Frontal cortex (tissue), 4 donors: ENCODE results near the gene PARD6G. TPM values are rescaled to one million over a fixed set of nuclear protein-coding genes. Genes with fewer than 3 reads are reported as not detected.
"Not testable (repeated sequence)": the region's sequence is repeated elsewhere in the genome, so short reads cannot be mapped to it uniquely, and the experiment has no call there.

Source experiments
- DNase-seq, 2 donors: peaks; one replicate each; pipeline ENCODE4 v3.0.0; 2012; ENCODE audit warnings: low spot score in 2 of 2
- FAIRE-seq: peaks from 2 replicates; lab custom pipeline; 2012; peaks lifted over from hg19 to GRCh38; lab: Jason Lieb, UNC
- total RNA-seq: library from RNA; depleted of rRNA; stranded (reverse); fragments of >200 nt; gene quantifications from one replicate; pipeline ENCODE4 v1.2.3, GENCODE V29; 2014
- donor health status: control.
- donor health status: control.
- donor health status: control.

The PARD6G gene, protein sequence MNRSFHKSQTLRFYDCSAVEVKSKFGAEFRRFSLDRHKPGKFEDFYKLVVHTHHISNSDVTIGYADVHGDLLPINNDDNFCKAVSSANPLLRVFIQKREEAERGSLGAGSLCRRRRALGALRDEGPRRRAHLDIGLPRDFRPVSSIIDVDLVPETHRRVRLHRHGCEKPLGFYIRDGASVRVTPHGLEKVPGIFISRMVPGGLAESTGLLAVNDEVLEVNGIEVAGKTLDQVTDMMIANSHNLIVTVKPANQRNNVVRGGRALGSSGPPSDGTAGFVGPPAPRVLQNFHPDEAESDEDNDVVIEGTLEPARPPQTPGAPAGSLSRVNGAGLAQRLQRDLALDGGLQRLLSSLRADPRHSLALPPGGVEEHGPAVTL
- 9.4 TPM for total RNA-seq

DNA sequence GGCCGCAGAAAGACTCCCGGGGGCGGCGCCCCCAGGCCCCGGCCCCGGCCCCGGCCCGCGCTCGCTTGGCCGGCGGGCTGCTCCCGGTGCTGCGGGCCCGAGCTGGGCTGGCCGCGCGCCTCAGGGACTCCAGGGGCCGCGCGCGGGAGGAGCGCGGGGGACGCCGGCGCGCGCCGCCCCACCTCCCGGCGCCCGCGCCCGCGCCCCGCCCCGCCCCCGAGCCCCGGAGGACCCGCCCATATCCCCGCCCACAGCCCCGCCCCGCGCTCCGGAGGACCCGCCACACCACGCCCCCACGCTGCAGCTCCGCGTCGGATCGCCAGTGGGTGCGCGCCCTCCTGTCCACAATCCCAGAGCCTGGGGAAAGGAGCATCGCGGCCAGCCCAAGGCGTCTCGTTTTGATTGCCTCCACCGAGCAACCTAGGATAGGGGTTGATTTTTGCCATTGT lies at the start of gene PARD6G:
PARD6G (minus strand) TSS at position 122 of the 449 bp plus-strand sequence. CDS start 166 bp downstream, outside the sequence.
- DNase-seq = peak; percentile 94 to 96
- no peak for FAIRE-seq

DNA sequence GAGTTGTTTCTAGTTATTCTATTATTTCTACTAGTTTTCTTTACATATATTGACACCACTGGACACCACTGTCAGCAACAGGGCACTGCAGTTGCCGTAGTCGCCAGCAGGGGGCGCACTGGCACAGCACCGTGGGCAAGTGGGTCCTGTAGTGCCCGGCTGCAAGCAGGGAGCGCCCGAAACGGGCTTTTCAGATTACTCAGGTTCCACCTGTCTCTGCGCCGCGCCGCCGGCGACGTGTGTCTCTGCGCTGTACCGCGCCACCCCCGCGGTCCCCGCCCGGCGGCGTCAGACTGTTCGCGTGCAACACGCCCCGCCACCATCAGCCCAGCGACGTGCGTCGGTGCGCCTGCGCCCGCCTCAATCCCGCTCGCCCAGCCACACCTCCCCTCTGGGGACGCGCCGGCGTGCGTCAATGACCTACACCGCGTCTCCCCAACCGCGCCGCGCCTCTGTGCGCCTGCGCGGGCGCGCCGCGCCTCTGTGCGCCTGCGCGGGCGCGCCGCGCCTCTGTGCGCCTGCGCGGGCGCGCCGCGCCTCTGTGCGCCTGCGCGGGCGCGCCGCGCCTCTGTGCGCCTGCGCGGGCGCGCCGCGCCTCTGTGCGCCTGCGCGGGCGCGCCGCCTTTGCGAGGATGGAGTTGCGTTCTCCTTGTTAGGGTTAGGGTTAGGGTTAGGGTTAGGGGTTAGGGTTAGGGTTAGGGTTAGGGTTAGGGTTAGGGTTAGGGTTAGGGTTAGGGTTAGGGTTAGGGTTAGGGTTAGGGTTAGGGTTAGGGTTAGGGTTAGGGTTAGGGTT lies 15.1 kb upstream of the PARD6G start:
- DNase-seq, FAIRE-seq: not testable (repeated sequence)

DNA sequence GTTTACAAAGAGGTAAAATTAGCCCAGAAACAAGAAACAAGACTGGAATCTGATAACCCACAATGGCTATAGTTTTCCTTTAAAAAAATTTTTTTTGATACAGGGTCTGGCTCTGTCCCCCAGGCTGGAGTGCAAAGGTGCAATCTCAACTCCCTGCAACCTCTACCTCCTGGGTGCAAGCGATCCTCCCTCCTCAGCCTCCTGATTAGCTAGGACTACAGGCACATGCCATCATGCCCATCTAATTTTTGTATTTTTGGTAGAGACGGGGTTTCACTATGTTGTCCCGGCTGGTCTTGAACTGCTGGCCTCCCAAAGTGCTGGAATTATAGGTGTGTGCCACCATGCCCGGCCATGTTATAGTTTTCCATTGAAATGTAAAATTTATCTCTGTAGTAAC lies 12.3 kb upstream of the PARD6G start:
- no peak for DNase-seq
- FAIRE-seq = no peak

DNA sequence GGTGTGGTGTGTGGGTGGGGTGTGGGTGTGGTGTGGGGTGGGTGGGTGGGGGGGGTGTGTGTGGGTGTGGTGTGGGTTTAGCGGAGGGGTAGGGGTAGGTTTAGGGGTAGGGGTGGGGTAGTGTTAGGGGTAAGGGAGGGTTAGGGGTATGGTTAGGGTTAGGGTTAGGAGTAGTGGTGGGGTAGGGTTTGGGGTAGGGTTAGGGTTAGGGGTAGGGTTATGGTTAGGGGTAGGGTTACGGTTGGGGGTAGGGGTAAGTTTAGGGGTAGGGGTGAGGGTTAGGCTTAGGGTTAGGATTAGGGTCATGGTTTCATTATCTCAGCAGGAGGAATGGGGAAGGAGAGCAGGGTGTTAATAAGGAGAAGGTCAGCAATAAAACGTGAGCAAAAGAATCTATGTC lies 11.3 kb upstream of the PARD6G start:
- no peak for DNase-seq
- FAIRE-seq = no peak

DNA sequence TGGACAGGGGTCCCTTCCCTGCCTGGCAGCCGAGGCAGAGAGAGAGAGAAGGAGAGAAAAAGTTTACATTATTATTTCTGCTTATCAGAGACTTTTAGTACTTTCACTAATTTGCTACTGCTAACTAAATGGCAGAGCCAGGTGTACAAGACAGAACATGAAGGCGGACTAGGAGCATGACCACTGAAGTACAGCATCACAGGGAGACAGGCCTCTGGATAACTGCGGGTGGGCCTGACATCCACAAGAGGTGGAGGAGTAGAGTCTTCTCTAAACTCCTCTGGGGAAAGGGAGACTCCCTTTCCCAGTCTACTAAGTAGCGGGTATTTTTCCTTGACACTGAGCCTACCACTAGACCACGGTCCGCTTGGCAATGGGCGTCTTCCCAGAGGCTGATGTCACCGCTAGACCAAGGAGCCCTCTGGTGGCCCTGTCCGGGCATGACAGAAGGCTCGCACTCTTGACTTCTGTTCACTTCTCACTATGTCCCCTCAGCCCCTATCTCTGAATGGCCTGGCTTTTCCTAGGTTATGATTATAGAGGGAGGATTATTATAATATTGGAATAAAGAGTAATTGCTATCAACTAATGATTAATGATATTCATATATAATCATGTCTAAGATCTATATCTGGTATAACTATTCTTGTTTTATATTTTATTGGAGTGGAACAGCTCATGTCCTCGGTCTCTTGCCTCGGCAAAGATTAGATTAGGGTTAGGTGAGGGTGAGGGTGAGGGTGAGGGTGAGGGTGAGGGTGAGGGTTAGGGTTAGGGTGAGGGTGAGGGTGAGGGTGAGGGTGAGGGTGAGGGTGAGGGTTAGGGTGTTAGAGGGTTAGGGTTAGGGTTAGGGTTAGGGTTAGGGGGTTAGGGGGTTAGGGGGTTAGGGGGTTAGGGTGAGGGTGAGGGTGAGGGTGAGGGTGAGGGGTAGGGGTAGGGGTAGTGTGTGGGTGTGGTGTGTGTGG lies 10.5 kb upstream of the PARD6G start:
- peak in 1 of 2 donors; percentile 45 for DNase-seq
- FAIRE-seq = not testable (repeated sequence)

DNA sequence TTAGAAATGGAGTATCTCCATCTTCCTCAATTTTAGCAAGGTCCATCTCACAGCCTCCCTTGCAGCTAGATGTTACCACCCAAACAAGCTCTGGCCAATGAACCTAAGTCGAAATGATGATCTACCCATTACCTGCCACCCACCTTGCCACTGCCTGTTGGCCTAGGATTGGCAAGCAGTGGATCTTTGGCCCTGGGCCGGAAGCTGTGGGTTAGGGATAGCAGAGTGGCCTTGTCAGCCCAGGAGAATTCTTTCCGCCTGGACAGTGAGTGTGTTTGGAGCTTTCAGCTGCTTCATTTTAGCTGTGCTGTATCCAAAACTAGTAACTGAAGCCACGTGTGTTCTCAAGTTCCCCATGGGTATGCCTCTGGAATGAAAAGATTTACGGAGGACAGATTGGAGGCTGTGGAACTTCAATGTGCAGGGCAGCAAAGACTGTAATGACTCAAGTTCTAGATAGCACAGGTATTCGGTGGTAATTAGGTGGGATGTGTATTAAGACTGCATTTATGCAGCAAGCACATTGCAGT lies 7.7 kb upstream of the PARD6G start:
- DNase-seq = no peak
- no peak for FAIRE-seq

DNA sequence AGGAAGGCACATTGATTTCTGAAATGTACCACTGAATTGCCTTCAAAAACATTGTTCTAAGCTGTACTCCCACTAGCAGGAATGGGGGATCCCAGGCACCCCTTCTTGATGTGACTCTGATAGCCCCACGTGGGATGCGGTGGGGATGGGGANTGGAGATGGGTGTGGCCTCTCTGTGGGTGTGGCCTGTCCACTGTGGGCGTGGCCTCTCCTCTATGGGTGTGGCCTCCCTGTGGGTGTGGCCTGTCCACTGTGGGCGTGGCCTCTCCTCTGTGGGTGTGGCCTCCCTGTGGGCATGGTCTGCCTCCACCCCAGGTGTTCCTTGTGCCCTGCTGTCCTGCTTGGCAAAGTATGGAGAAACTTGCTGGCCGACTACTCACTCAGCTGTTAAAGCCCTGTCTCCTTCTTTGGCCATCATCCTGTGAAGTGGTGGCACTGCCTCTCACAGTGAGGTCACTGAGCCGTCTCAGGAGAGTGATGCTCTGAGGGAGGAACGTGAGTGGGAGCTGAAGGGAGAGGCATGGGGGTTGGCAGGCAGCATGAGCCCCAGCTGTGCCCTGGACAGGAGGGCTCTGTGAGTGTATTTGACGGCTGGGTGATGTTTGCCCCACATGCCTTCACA lies 6.7 kb upstream of the PARD6G start:
- no peak for FAIRE-seq
- DNase-seq = no peak

DNA sequence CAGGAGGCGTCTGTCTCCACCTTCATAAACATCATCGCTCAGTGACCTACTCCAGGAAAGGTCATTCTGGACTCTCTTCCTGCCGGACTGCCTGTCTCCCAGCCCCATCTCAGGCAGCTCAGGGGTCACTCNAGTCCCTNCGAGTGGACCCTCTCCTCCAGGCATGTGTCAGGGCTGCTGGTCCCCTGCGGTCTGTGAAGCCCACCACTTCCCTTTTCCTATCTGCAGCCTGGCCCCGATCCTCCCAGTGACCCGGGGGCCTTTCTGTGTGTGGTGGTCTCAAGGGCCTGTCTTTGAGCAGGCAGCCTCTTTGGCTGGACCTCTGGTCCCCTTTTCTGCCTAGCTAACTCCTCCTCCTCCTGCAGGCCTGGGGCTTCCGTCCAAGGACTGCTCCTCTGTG lies 5.9 kb upstream of the PARD6G start:
- FAIRE-seq = no peak

DNA sequence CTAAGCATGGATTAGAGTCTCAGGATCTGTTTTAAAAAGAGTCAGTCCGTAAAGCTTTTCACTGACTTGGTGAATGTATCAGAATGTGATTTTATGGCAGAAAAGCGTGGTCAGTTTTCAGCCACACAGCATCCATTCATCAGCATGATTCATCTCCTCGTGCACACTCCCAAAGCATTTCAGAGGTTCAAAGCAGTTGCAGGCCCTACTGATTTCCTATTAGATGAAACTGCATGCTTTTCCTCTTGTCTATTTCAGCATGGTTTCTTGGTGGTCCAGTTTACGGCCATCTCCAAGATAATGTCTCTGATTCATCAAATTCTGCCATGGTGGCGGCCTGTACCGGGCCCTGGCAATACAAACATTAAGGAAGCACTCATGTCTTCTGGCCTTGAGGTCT lies 4.8 kb upstream of the PARD6G start:
- FAIRE-seq = no peak
- no peak for DNase-seq

More for the DNA sequence above, 5.9 kb upstream of the PARD6G start:
- no peak for DNase-seq

DNA sequence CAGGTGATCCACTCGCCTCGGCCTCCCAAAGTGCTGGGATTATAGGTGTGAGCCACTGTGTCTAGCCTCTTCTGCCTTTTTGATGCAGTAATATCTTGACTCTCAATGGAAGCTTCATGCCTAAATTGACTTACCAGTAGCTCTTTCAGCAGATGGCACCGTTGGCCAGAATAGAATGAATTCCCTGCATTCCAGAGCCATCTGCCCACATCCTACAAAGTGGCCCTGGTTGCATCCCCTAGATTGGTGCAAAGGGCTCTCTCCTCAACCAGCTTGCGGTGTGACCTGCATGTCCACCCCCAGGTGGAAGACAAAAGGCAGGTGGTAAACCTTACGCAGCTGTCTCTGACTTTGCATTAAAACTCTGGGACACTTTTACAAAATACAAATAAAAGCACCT lies 4.4 kb upstream of the PARD6G start:
- FAIRE-seq (no peak), DNase-seq (no peak)

DNA sequence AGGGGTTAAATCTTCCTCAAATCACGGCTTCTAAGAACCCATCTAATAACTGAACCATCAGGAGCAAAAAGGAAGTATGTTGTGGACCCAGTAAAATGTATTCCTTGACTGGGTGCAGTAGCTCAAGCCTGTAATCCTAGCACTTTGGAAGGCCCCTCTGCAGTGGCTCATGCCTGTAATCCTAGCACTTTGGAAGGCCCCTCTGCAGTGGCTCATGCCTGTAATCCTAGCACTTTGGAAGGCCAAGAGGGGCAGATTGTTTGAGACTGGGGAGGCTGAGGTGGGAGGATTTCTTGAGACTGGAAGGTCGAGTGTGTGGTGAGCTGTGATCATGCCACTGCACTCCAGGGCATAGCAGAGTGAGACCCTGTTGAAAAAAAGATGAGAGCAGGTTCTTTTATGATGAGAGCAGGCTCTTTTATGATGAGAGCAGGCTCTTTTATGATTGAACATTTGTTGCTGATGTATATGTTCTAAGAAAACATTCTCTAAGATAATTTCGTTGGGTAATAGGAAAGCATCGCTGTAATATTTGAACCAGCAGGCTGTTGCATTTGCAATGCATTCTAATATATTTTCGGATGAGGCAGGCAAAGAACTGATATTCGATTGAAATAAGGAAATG lies 3.5 kb upstream of the PARD6G start:
- DNase-seq (no peak), FAIRE-seq (no peak)

DNA sequence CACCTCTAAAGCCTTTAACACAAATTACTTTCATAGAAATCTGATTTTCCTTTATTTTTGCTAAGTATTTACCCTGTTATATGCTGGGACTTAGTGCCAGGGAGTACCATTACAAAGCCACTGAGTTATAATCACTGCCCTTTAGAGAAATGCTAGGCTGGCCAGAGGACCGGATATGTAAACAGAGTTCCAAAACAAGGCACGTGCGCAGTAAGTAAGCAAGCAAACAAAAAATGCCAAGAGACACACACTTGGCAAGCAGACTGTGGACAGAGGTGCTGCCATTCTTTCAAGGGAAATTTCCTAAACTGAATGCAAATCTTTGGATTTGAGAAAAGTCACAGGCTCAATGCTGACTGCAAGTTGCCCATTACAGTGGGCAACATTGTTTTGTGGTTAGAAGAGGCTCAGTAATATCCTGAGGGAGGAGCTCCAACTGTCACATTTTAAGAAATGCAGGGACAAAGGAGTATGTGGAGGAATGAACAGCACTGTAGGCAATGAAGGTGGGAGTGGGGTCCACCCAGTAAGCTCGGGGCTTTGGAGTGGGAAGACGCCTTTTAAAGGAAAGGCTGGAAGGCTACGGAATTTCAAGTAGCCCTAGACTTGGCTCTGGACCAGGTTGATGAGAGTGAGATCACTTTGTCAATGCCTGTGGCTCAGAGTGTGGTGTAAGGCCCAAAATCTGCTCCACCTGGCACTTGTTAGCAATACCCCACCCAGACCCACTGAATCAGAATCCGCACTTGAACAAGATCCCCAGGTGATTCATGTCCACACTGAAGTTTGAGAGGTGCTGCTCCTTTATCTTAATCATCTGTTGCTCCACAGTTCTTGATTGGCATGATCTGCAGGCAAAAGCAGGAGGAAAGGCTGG lies 2.1 kb upstream of the PARD6G start:
- DNase-seq = no peak

DNA sequence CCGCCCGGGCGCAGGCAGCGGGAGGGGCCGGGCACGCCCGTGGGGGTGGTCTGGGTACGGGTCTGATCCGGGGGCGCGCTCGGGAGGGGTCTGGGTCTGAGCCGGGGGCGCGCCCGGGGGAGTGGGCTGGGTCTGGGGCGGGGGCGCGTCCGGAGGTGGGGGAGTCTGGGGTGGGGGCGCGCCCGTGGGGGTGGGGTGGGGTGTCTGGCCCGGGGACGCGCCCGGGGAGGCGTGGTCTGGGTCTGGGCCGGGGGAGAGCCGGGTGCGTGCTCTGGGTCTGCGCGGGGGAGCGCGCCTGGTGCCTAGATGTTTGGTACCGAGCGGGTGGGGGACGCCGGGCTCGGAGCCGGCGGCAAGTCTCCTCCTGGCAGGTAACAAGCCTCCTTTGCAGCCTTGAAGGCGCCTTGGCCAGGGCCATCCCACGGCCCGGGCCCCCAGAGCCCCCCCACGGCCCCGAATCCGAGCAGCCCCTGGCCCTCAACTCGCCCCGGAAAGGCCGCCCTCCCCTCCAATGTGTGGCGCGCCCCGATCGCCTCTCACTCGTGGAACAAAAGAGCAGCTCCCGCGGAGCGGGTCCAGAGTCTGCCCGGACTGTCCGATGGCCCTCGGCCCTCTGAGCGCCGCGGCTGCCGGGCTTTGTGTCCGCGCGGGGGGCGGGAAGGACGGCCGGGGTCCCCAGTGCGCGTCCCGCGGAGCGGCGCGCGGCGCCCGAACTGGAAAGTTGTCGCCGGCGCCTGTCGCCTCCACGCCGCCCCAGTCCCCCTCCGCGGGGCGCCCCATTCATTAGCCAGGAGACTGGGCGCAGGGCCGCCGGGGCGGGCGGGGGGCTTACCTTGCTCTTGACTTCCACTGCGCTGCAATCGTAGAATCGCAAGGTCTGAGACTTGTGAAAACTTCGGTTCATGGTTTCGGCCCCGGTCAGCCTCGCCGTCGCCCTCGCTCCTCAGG lies 595 bp downstream of the PARD6G start:
- FAIRE-seq = no peak
- DNase-seq = peak; percentile 61 to 71

More for the DNA sequence above, 2.1 kb upstream of the PARD6G start:
- FAIRE-seq = no peak

DNA sequence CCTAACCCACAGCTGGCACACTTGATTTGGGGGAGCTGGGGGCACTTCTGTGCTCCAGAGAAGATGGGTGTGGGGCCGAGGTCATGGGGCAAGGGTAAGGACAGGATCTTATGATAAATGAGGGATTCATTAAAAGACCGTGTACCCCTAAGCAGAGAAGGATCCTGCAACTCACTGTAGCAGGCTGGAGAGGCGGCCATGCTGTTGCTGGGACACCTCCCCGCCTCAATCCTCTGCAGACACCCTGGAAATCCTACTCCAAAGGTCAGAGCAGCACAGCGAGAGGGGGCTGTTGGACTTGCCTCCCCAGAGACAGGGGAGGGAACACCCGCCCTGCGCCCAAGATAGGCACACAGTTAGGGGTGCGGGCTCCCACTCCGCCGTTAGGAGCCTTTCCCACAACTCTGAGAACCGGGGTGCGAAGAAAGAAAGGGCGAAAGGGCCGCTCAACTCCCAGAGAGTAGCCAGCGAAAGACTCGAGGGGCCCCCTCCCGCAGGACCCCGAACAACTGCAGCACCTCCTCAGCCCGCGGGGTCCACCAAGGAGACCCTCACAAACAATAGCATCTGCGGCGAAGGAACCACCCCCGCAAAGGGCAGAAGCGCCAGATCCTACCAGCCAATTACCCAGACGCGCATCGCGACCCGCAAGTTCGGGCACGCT lies 1.4 kb downstream of the PARD6G start:
- DNase-seq (no peak), FAIRE-seq (no peak)

DNA sequence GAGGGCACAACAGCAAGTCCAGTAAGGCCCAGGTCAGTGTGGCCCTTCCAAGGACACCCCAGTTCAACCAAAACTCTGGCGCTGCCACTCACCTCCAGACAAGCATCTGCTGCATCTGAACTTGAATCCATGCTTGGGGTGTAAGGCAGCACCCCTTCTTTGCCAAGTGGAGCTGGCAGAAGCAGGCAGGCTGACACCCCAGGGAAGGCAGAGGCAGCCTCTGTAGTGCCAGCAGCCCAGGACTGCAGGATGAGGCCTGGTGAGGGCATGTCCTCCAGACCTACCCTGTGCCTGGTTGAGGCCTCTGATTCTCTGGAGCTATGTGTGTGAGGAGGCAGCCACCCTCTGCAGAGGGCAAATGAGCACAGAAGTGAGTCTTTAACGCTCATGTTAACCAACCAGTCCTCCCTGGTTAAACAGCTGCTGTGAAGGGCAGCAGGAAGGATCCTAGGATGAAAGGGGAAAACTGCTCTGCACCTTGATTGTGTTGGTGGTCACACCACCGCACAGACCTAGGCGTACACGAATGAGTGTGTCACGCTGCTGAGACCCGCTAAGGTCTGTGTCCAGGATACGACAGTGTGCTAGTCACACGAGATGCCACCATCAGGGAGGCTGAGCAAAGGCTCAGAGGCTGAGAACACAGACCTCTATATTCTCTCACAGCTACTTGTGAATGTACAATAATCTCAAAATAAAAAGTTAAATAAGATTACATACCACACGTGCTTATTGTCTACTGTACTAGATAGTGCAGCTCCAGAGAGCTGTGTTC lies 2.2 kb downstream of the PARD6G start:
- DNase-seq (no peak), FAIRE-seq (no peak)
